Fibroblast of the aortic adventitia (primary cell): ENCODE measurements around the gene RBM7. TPM values are rescaled to one million over a fixed set of nuclear protein-coding genes. Genes with fewer than 3 reads are reported as not detected.
A peak's percentile ranks its signal among the peaks of the same experiment; 100 is the strongest.

Source experiments
- DNase-seq: peaks from one replicate; pipeline ENCODE4 v3.0.0-alpha.2; 2010; ENCODE audit warnings: low read depth
- H3K4me3 ChIP-seq: 2 replicates; pipeline ENCODE4 v1.5.1; 2011; ENCODE audit warnings: low read depth, mild to moderate bottlenecking, control low read depth, low read length, moderate library complexity
- CTCF ChIP-seq: IDR thresholded peaks from 2 replicates; pipeline ENCODE4 v1.5.1; 2011; ENCODE audit warnings: mild to moderate bottlenecking, low read length, control low read depth, inconsistent platforms; ENCODE audit not compliant: insufficient read depth
- total RNA-seq: library from RNA; depleted of rRNA; stranded (reverse); fragments of >200 nt; gene quantifications from 2 replicates; pipeline ENCODE4 v1.2.3, GENCODE V29; 2012; ENCODE audit warnings: low replicate concordance

Gene RBM7
- total RNA-seq, 1 donor, result 45.6 TPM

GRCh38 chr11:114362958-114363357 lies 37.5 kb upstream of the RBM7 start:
- TF ChIP-seq CTCF, result no peak
- DNase-seq, result no peak

GRCh38 chr11:114366331-114367243 lies 33.9 kb upstream of the RBM7 start:
- no peak for TF ChIP-seq CTCF
- peak; percentile 81 for DNase-seq
- H3K4me3 ChIP-seq, result no peak overlapping the region

More at GRCh38 chr11:114362958-114363357, 37.5 kb upstream of the RBM7 start:
- H3K4me3 ChIP-seq, result no peak overlapping the region

GRCh38 chr11:114367244-114367957 lies 33.1 kb upstream of the RBM7 start:
- TF ChIP-seq CTCF, result no peak
- no peak overlapping the region for H3K4me3 ChIP-seq
- no peak for DNase-seq

- no peak for DNase-seq
- TF ChIP-seq CTCF, result no peak
- H3K4me3 ChIP-seq, result no peak overlapping the region
Observed at GRCh38 chr11:114368918-114369680, 31.4 kb upstream of the RBM7 start.

- no peak for TF ChIP-seq CTCF
- no peak for DNase-seq
Observed at GRCh38 chr11:114375052-114375451, 25.4 kb upstream of the RBM7 start.

GRCh38 chr11:114377612-114378267 lies 22.7 kb upstream of the RBM7 start:
- no peak overlapping the region for H3K4me3 ChIP-seq
- peak; percentile 59 for DNase-seq
- TF ChIP-seq CTCF, result no peak

More at GRCh38 chr11:114375052-114375451, 25.4 kb upstream of the RBM7 start:
- H3K4me3 ChIP-seq, result no peak overlapping the region
